ENCODE data around the gene DNAH9. TPM values are rescaled to one million over a fixed set of nuclear protein-coding genes. Genes with fewer than 3 reads are reported as not detected.
A peak's percentile ranks its signal among the peaks of the same experiment; 100 is the strongest.

The DNAH9 gene
- polyA plus RNA-seq, 1 donor (not counting 4 experiments of a cell fraction or from before 2014, with no cell fraction given): 0.42 TPM

DNA sequence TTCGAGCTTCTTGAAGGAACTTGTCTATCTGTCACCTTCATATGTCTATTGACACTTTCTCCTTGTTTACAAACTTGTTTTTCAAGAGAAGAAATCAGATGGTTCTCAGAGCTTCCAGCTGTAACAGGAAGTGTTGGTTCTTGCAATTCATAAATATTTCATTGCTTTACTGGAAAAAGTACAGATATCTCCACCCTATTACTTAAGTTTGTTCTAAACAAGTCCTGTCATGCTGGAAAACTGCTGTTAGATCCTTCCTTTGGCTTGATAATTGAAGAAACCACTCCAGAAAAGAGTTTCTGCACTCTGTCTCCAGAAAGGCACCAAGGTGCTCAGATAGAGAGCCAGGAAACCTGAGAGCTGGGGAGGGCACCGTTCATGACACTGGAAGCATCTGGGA lies 181.6 kb downstream of the DNAH9 start:
- DNase-seq (ENCODE audit: low read depth, low spot score) (no peak), FAIRE-seq (peak; percentile 57)
- no peaks in the 10 kb centered on the region for H3K36me3 ChIP-seq (ENCODE audit: control insufficient read depth in 2 of 2, extremely low read depth in 1 of 2, insufficient read depth in 2 of 2, low read length in 2 of 2)
- H3K9me1 ChIP-seq (ENCODE audit: control insufficient read depth, extremely low read depth, insufficient read depth, low read length): no peaks in the 10 kb centered on the region
- no peaks in the 10 kb centered on the region for H3K79me2 ChIP-seq (ENCODE audit: control insufficient read depth, insufficient read depth, low read length)
- peaks cover 9% of the 10 kb centered on the region for H3K4me1 ChIP-seq (ENCODE audit: control insufficient read depth, extremely low read depth, insufficient read depth, low read length)
- TF ChIP-seq, protein P1, sequence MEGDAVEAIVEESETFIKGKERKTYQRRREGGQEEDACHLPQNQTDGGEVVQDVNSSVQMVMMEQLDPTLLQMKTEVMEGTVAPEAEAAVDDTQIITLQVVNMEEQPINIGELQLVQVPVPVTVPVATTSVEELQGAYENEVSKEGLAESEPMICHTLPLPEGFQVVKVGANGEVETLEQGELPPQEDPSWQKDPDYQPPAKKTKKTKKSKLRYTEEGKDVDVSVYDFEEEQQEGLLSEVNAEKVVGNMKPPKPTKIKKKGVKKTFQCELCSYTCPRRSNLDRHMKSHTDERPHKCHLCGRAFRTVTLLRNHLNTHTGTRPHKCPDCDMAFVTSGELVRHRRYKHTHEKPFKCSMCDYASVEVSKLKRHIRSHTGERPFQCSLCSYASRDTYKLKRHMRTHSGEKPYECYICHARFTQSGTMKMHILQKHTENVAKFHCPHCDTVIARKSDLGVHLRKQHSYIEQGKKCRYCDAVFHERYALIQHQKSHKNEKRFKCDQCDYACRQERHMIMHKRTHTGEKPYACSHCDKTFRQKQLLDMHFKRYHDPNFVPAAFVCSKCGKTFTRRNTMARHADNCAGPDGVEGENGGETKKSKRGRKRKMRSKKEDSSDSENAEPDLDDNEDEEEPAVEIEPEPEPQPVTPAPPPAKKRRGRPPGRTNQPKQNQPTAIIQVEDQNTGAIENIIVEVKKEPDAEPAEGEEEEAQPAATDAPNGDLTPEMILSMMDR (optimal IDR thresholded peaks at IDR 0.05 in 1 of 3, IDR thresholded peaks at IDR 0.05 in 1 of 3, conservative IDR thresholded peaks at IDR 0.05 in 1 of 3; ENCODE audit: extremely low read depth in 1 of 3, insufficient read depth in 2 of 3, low read length in 3 of 3): no peak
- no peak for TF ChIP-seq EZH2 (IDR thresholded peaks at IDR 0.05; ENCODE audit: low read length)
- no peak overlapping the region for H3K27ac ChIP-seq (ENCODE audit: control insufficient read depth, insufficient read depth, low read length)
- no peaks in the 10 kb centered on the region for H4K20me1 ChIP-seq (ENCODE audit: control insufficient read depth, extremely low read depth, insufficient read depth, low read length)
- dilution Hi-C loops (cut with MboI; ENCODE audit: extremely low pct_ligation_motif_present, low sequenced_read_pairs): no loop called here
- no peaks in the 10 kb centered on the region for H3K9me3 ChIP-seq (ENCODE audit: control insufficient read depth, low read depth, low read length)
- no peaks in the 10 kb centered on the region for H3K27me3 ChIP-seq (ENCODE audit: control insufficient read depth, extremely low read depth, insufficient read depth, low read length)
- H2AFZ ChIP-seq (ENCODE audit: control insufficient read depth, low read length): peak overlapping the region; percentile 60
- H3K4me3 ChIP-seq (ENCODE audit: control insufficient read depth in 2 of 3, extremely low read depth in 1 of 3, insufficient read depth in 2 of 3, low read depth in 1 of 3, low read length in 3 of 3): peak overlapping the region in 2 of 3 experiments; percentile 2 to 18
- peak overlapping the region; percentile 58 for H3K4me2 ChIP-seq (ENCODE audit: control insufficient read depth, extremely low read depth, insufficient read depth, low read depth, low read length)
- no peak overlapping the region for H3K9ac ChIP-seq (ENCODE audit: control insufficient read depth, extremely low read depth, insufficient read depth, low read length)

DNA sequence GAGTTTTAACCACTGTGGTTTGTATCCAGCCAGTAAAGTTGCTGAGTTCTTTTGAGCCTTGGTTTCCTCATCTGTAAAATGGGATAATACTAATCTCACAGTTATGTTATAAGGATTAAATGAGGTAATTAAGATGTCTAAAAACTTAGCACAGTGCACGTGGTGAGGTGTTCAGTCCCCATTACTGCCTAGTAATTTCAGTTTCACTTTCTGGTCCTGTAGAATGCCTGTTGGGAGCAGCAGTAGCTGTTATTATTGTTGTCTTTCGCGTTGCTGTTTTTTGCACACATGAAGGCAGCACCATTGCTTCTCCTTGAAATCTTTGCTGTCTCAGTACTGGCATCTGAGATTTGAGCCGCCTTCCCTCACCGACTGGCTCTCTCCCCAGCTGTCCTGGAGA lies 182.4 kb downstream of the DNAH9 start:
- Histone ChIP-seq H3K4me2 (ENCODE audit: control insufficient read depth, extremely low read depth, insufficient read depth, low read depth, low read length) (peak overlapping the region; percentile 58), H3K4me1 (ENCODE audit: control insufficient read depth, extremely low read depth, insufficient read depth, low read length) (peaks cover 9% of the 10 kb centered on the region), H4K20me1 (ENCODE audit: control insufficient read depth, extremely low read depth, insufficient read depth, low read length) (no peaks in the 10 kb centered on the region), H3K4me3 (ENCODE audit: control insufficient read depth in 2 of 3, extremely low read depth in 1 of 3, insufficient read depth in 2 of 3, low read depth in 1 of 3, low read length in 3 of 3) (peak overlapping the region in 2 of 3 experiments; percentile 2 to 23), H3K9ac (ENCODE audit: control insufficient read depth, extremely low read depth, insufficient read depth, low read length) (no peak overlapping the region), H2AFZ (ENCODE audit: control insufficient read depth, low read length) (peak overlapping the region; percentile 60), H3K36me3 (ENCODE audit: control insufficient read depth in 2 of 2, extremely low read depth in 1 of 2, insufficient read depth in 2 of 2, low read length in 2 of 2) (no peaks in the 10 kb centered on the region), H3K9me1 (ENCODE audit: control insufficient read depth, extremely low read depth, insufficient read depth, low read length) (no peaks in the 10 kb centered on the region), H3K27me3 (ENCODE audit: control insufficient read depth, extremely low read depth, insufficient read depth, low read length) (no peaks in the 10 kb centered on the region), H3K27ac (ENCODE audit: control insufficient read depth, insufficient read depth, low read length) (no peak overlapping the region), H3K9me3 (ENCODE audit: control insufficient read depth, low read depth, low read length) (no peaks in the 10 kb centered on the region), H3K79me2 (ENCODE audit: control insufficient read depth, insufficient read depth, low read length) (no peaks in the 10 kb centered on the region)
- FAIRE-seq (no peak), DNase-seq (ENCODE audit: low read depth, low spot score) (no peak)
- dilution Hi-C loops (cut with MboI; ENCODE audit: extremely low pct_ligation_motif_present, low sequenced_read_pairs): no loop called here
- no peak for TF ChIP-seq EZH2 (IDR thresholded peaks at IDR 0.05; ENCODE audit: low read length)
- TF ChIP-seq, protein P1 (optimal IDR thresholded peaks at IDR 0.05 in 1 of 3, IDR thresholded peaks at IDR 0.05 in 1 of 3, conservative IDR thresholded peaks at IDR 0.05 in 1 of 3; ENCODE audit: extremely low read depth in 1 of 3, insufficient read depth in 2 of 3, low read length in 3 of 3): no peak
